ENCODE data around the gene CAPNS2. TPM values are rescaled to one million over a fixed set of nuclear protein-coding genes. Genes with fewer than 3 reads are reported as not detected.

CAPNS2 gene
- total RNA-seq = not detected in 2 replicates

GRCh38 chr16:55566432-55567175, at the start of gene CAPNS2:
TSS of gene CAPNS2 (plus strand) at chr16:55566684. CDS start at chr16:55566757, 73 bp downstream.

Other genes with a start within 250 kb of the CAPNS2 start
- not detected in 2 replicates for gene IRX6, start 242.5 kb upstream of the CAPNS2 start, total RNA-seq
- 435 and 737 TPM in 2 replicates for gene MMP2, start 87.5 kb upstream of the CAPNS2 start, total RNA-seq
- gene LPCAT2, start 57.6 kb upstream of the CAPNS2 start, total RNA-seq = 0.77 and 5.7 TPM in 2 replicates
- not detected in 2 replicates for gene SLC6A2, start 89.3 kb downstream of the CAPNS2 start, total RNA-seq